ENCODE data around the gene ZNF689.

Gene ZNF689

GRCh38 chr16:30562021-30562420 lies 48.2 kb downstream of the ZNF689 start:
- no peak for DNase-seq (ENCODE audit: low spot score)

DNA sequence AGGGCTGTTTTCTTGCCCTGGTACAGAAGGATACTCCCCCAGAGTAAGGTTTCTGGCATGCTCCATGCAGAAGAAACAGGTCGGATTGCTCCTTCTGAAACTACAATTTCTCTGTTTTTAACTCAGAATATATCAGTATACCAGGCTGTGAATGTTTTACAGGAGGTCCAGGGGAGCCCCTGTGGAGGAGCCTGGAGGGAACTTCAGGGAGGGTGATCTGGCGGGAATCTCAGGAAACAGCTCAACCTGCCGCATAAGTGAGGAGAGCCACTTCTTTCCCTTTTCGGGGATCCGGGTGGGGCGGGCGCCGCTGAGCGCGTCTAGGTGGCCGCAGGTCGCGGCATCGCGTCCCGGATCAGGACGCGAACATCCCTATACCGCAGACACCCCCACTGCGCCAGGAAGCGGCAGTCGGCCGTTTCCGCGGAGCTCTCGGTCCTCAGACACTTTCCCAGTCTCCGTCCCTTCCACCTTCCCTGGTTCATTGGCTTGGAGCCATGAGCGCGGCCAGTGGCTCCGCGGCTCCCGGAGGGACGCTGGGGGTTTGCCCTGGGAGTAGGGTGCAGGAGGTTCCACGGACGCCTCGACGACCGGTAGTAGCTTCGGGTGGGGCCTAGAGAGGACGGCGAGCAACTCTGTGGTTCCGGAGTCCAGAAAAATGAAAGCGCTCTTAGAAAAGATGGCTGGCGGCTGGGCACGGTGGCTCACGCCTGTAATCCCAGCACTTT lies 48.9 kb downstream of the ZNF689 start:
- DNase-seq (ENCODE audit: low spot score) = no peak

- DNase-seq (ENCODE audit: low spot score) = no peak
Measured at GRCh38 chr16:30559690-30560089, 50.5 kb downstream of the ZNF689 start.

- DNase-seq (ENCODE audit: low spot score) = no peak
Measured at GRCh38 chr16:30558789-30559377, 51.3 kb downstream of the ZNF689 start.

- DNase-seq (ENCODE audit: low spot score) = peak; percentile 98
Measured at GRCh38 chr16:30557957-30558788, 52.0 kb downstream of the ZNF689 start, which contains the start of gene ZNF764. TSS of gene ZNF764 (minus strand) at chr16:30558374. CDS start at chr16:30558182, 192 bp downstream.

DNA sequence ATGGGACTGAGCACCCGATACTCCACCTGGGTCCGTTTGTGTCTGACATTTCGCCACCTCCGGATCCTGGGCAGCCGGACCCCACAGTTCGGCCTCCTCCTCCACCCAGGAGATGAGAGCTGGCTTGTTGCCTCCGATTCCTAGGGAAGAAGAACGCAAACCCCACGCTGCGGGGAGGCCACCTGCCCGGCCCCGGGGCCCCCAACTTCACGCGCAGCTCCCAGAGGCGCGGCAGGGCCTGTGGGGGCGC lies 52.6 kb downstream of the ZNF689 start:
- DNase-seq (ENCODE audit: low spot score) = no peak

- no peak for DNase-seq (ENCODE audit: low spot score)
Measured at GRCh38 chr16:30556125-30556473, 54.1 kb downstream of the ZNF689 start.

GRCh38 chr16:30555315-30556124 lies 54.7 kb downstream of the ZNF689 start:
- DNase-seq (ENCODE audit: low spot score) = no peak

GRCh38 chr16:30554557-30555314 lies 55.5 kb downstream of the ZNF689 start:
- peak; percentile 66 for DNase-seq (ENCODE audit: low spot score)

GRCh38 chr16:30553393-30553899 lies 56.7 kb downstream of the ZNF689 start:
- DNase-seq (ENCODE audit: low spot score) = no peak

- DNase-seq (ENCODE audit: low spot score) = no peak
Measured at GRCh38 chr16:30552956-30553355, 57.2 kb downstream of the ZNF689 start.
